Epithelial cell of prostate (primary cell): ENCODE data around the gene SNAP29.
A peak's percentile ranks its signal among the peaks of the same experiment; 100 is the strongest.

Experiments used
- DNase-seq: peaks from one replicate; pipeline ENCODE4 v3.0.0-alpha.2; 2011; ENCODE audit warnings: low read depth, low spot score
- H3K27ac ChIP-seq: fragments of 450-650 bp; 2 replicates; pipeline ENCODE4 v1.5.1; 2017; ENCODE audit warnings: mild to moderate bottlenecking

Gene SNAP29

GRCh38 chr22:20865331-20865730 is 6.5 kb downstream of the SNAP29 start:
- no peak overlapping the region for H3K27ac ChIP-seq
- no peak for DNase-seq

- H3K27ac ChIP-seq: no peak overlapping the region
Observed at GRCh38 chr22:20865875-20866445, 7.2 kb downstream of the SNAP29 start.

GRCh38 chr22:20866736-20867135 is 7.9 kb downstream of the SNAP29 start:
- no peak for DNase-seq
- no peak overlapping the region for H3K27ac ChIP-seq

More at GRCh38 chr22:20865875-20866445, 7.2 kb downstream of the SNAP29 start:
- no peak for DNase-seq

- no peak for DNase-seq
Observed at GRCh38 chr22:20867179-20868024, 8.6 kb downstream of the SNAP29 start.

GRCh38 chr22:20868025-20868962 is 9.5 kb downstream of the SNAP29 start:
- no peak for DNase-seq
- no peak overlapping the region for H3K27ac ChIP-seq

More at GRCh38 chr22:20867179-20868024, 8.6 kb downstream of the SNAP29 start:
- H3K27ac ChIP-seq: no peak overlapping the region

- no peak overlapping the region for H3K27ac ChIP-seq
- no peak for DNase-seq
Observed at GRCh38 chr22:20869234-20869633, 10.4 kb downstream of the SNAP29 start.

- H3K27ac ChIP-seq: no peak overlapping the region
- DNase-seq: no peak
Observed at GRCh38 chr22:20873214-20873613, 14.4 kb downstream of the SNAP29 start.

GRCh38 chr22:20875296-20875695 is 16.5 kb downstream of the SNAP29 start:
- DNase-seq: no peak
- H3K27ac ChIP-seq: no peak overlapping the region

- H3K27ac ChIP-seq: no peak overlapping the region
- no peak for DNase-seq
Observed at GRCh38 chr22:20877715-20878114, 18.9 kb downstream of the SNAP29 start.

GRCh38 chr22:20881231-20881630 is 22.4 kb downstream of the SNAP29 start:
- H3K27ac ChIP-seq: peak overlapping the region; percentile 41
- peak; percentile 12 for DNase-seq

- no peak for DNase-seq
- peak overlapping the region; percentile 41 for H3K27ac ChIP-seq
Observed at GRCh38 chr22:20881869-20882815, 23.3 kb downstream of the SNAP29 start.

- no peak for DNase-seq
- H3K27ac ChIP-seq: no peak overlapping the region
Observed at GRCh38 chr22:20882855-20883254, 24.0 kb downstream of the SNAP29 start.

GRCh38 chr22:20884454-20884853 is 25.6 kb downstream of the SNAP29 start:
- H3K27ac ChIP-seq: no peak overlapping the region

GRCh38 chr22:20885017-20885556 is 26.3 kb downstream of the SNAP29 start:
- peak overlapping the region; percentile 49 for H3K27ac ChIP-seq
- no peak for DNase-seq

More at GRCh38 chr22:20884454-20884853, 25.6 kb downstream of the SNAP29 start:
- DNase-seq: no peak

- H3K27ac ChIP-seq: peak overlapping the region; percentile 49
- no peak for DNase-seq
Observed at GRCh38 chr22:20885557-20886323, 26.9 kb downstream of the SNAP29 start.

GRCh38 chr22:20887375-20887774 is 28.6 kb downstream of the SNAP29 start:
- no peak for DNase-seq
- peak overlapping the region; percentile 47 for H3K27ac ChIP-seq

- H3K27ac ChIP-seq: no peak overlapping the region
Observed at GRCh38 chr22:20889025-20889704, 30.4 kb downstream of the SNAP29 start.

More at GRCh38 chr22:20889025-20889704, 30.4 kb downstream of the SNAP29 start:
- no peak for DNase-seq
